Measurements from ENCODE around the gene IL17A. TPM values are rescaled to one million over a fixed set of nuclear protein-coding genes. Genes with fewer than 3 reads are reported as not detected.

The IL17A gene
- total RNA-seq: not detected
- long read RNA-seq: 0 reads

- no peaks in the 10 kb centered on the region for H3K36me3 ChIP-seq
- no peaks in the 10 kb centered on the region for H3K9me3 ChIP-seq
- no peaks in the 10 kb centered on the region for H3K4me1 ChIP-seq
- no peak for DNase-seq
- TF ChIP-seq CTCF (IDR thresholded peaks at IDR 0.05): no peak
- no peak within 1 kb of the TSS for H3K4me3 ChIP-seq
- H3K27ac ChIP-seq: no peak within 1 kb of the TSS
- no peak for ATAC-seq
- peaks cover 15% of the 10 kb centered on the region for H3K27me3 ChIP-seq (ENCODE audit: low read depth)
- intact Hi-C loops (cut with DNase I): no loop called here
These were observed at the start of gene IL17A for GRCh38 chr6:52186075-52186474. IL17A (plus strand) TSS chr6:52186375; CDS start chr6:52186432, 57 bp downstream.

- DNase-seq (no peak), ATAC-seq (no peak)
- H3K4me3 ChIP-seq: no peak overlapping the region
- TF ChIP-seq CTCF (IDR thresholded peaks at IDR 0.05): no peak
- intact Hi-C loops (cut with DNase I): no loop called here
- H3K36me3 ChIP-seq: no peaks in the 10 kb centered on the region
- no peak overlapping the region for H3K27ac ChIP-seq
- no peaks in the 10 kb centered on the region for H3K9me3 ChIP-seq
- no peaks in the 10 kb centered on the region for H3K4me1 ChIP-seq
- no peaks in the 10 kb centered on the region for H3K27me3 ChIP-seq (ENCODE audit: low read depth)
These were observed 49.2 kb upstream of the IL17A start for GRCh38 chr6:52136934-52137467.

GRCh38 chr6:52138284-52138683, 47.9 kb upstream of the IL17A start:
- no peak overlapping the region for H3K27ac ChIP-seq
- no peaks in the 10 kb centered on the region for H3K4me1 ChIP-seq
- intact Hi-C loops (cut with DNase I): no loop called here
- H3K27me3 ChIP-seq (ENCODE audit: low read depth): no peaks in the 10 kb centered on the region
- TF ChIP-seq CTCF (IDR thresholded peaks at IDR 0.05): no peak
- DNase-seq (no peak), ATAC-seq (no peak)
- no peaks in the 10 kb centered on the region for H3K36me3 ChIP-seq
- H3K4me3 ChIP-seq: no peak overlapping the region
- H3K9me3 ChIP-seq: no peaks in the 10 kb centered on the region

GRCh38 chr6:52139985-52140680, 46.0 kb upstream of the IL17A start:
- Histone ChIP-seq H3K4me3 (no peak overlapping the region), H3K27ac (no peak overlapping the region), H3K9me3 (no peaks in the 10 kb centered on the region), H3K36me3 (no peaks in the 10 kb centered on the region), H3K27me3 (ENCODE audit: low read depth) (no peaks in the 10 kb centered on the region), H3K4me1 (no peaks in the 10 kb centered on the region)
- ATAC-seq (no peak), DNase-seq (no peak)
- intact Hi-C loops (cut with DNase I): no loop called here
- no peak for TF ChIP-seq CTCF (IDR thresholded peaks at IDR 0.05)

GRCh38 chr6:52141596-52141995, 44.6 kb upstream of the IL17A start:
- H3K27me3 ChIP-seq (ENCODE audit: low read depth): no peaks in the 10 kb centered on the region
- H3K27ac ChIP-seq: no peak overlapping the region
- ATAC-seq (no peak), DNase-seq (no peak)
- intact Hi-C loops (cut with DNase I): no loop called here
- TF ChIP-seq CTCF (IDR thresholded peaks at IDR 0.05): no peak
- no peaks in the 10 kb centered on the region for H3K4me1 ChIP-seq
- no peaks in the 10 kb centered on the region for H3K36me3 ChIP-seq
- no peak overlapping the region for H3K4me3 ChIP-seq
- no peaks in the 10 kb centered on the region for H3K9me3 ChIP-seq

Measured in lower lobe of right lung (tissue), 2 donors.